Upper lobe of right lung (tissue), 1 donor: ENCODE results near the gene SIDT2. TPM values are rescaled to one million over a fixed set of nuclear protein-coding genes. Genes with fewer than 3 reads are reported as not detected.

Source experiments
- ATAC-seq: fragments of 200-7000 bp; cut with Tn5 transposase; one replicate; pipeline ENCODE4 v1.9.1; 2020; ENCODE audit warnings: mild to moderate bottlenecking, moderate library complexity
- DNase-seq: peaks from one replicate; pipeline ENCODE4 v3.0.0-alpha.2; 2020
- H3K27ac ChIP-seq: fragments of 200-600 bp; one replicate; pipeline ENCODE4 v1.8.0; 2022
- H3K27me3 ChIP-seq: fragments of 200-600 bp; one replicate; pipeline ENCODE4 v1.8.0; 2022; ENCODE audit warnings: mild to moderate bottlenecking
- H3K36me3 ChIP-seq: fragments of 200-600 bp; one replicate; pipeline ENCODE4 v1.8.0; 2022
- H3K4me1 ChIP-seq: fragments of 200-600 bp; one replicate; pipeline ENCODE4 v1.8.0; 2022
- H3K4me3 ChIP-seq: fragments of 200-600 bp; one replicate; pipeline ENCODE4 v1.8.0; 2022; ENCODE audit warnings: mild to moderate bottlenecking
- H3K9me3 ChIP-seq: fragments of 200-600 bp; one replicate; pipeline ENCODE4 v1.8.0; 2022
- intact Hi-C: fragments of 100-400 bp; cut with DNase I; formaldehyde crosslinking; loops from one replicate; pipeline ENCODE4 v1.11.0; 2022
- total RNA-seq: library from RNA; stranded (reverse); fragmentation: NEBNext Ultra II Directional; extraction: Animal tissue kit (Norgen Biotek cat#: 25700); gene quantifications from one replicate; pipeline ENCODE4 v1.2.1, GENCODE V29; 2021
- TF ChIP-seq, protein P1 (sequence below): fragments of 200-600 bp; IDR thresholded peaks from one replicate; pipeline ENCODE4 v1.8.0; 2022; ENCODE audit warnings: antibody characterized with exemption
- donor health status: DM: no; HTN: yes; CAD: no; lungs with severe emphysema.

The SIDT2 gene
- total RNA-seq, 1 donor from 2014 or later: 107 TPM

DNA sequence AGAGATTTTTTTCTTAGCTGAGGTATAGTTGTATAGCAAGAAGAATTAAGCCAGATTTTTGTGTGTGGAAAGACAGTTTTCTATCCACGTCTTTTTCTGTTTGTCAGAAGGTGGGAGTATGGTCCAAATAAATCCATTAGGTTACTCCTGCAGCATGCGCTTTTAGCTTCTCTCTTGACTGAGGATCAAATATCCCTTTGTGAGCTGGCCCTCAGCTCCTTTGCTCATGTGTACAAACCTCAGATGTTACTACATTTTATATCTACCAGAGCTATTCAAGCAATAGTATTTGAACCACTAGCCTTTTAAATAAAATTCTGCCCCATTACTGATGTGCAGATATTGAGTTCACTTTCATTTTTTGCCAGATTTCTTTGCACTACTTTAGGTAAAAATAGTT lies 8.8 kb upstream of the SIDT2 start:
- TF ChIP-seq, protein P1, sequence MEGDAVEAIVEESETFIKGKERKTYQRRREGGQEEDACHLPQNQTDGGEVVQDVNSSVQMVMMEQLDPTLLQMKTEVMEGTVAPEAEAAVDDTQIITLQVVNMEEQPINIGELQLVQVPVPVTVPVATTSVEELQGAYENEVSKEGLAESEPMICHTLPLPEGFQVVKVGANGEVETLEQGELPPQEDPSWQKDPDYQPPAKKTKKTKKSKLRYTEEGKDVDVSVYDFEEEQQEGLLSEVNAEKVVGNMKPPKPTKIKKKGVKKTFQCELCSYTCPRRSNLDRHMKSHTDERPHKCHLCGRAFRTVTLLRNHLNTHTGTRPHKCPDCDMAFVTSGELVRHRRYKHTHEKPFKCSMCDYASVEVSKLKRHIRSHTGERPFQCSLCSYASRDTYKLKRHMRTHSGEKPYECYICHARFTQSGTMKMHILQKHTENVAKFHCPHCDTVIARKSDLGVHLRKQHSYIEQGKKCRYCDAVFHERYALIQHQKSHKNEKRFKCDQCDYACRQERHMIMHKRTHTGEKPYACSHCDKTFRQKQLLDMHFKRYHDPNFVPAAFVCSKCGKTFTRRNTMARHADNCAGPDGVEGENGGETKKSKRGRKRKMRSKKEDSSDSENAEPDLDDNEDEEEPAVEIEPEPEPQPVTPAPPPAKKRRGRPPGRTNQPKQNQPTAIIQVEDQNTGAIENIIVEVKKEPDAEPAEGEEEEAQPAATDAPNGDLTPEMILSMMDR: no peak
- peaks cover 64% of the 10 kb centered on the region for H3K36me3 ChIP-seq
- intact Hi-C loops: no loop called here
- no peaks in the 10 kb centered on the region for H3K4me1 ChIP-seq
- no peak overlapping the region for H3K27ac ChIP-seq
- H3K4me3 ChIP-seq: no peak overlapping the region
- no peaks in the 10 kb centered on the region for H3K9me3 ChIP-seq
- no peaks in the 10 kb centered on the region for H3K27me3 ChIP-seq
- ATAC-seq (no peak), DNase-seq (no peak)

DNA sequence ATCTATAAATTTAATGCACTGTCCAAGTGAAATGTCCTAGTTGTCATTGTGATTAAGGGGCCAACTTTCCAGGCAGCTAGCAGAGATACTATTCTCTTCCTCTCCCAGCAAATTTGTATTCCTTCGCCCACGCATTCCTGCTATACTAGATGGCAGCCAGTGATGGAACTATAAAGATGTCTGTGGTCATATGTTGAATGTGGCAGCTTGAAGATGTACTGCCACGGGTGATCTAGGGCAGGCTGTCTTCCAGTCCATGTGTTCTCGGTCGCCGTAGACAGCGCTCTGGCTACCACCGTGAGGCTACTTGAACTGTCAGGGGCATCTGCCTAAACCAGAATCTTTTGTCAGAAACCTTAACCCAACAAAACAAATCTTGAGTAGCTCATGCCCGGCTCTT lies 8.3 kb upstream of the SIDT2 start:
- Histone ChIP-seq H3K27ac (no peak overlapping the region), H3K36me3 (peaks cover 59% of the 10 kb centered on the region), H3K9me3 (no peaks in the 10 kb centered on the region), H3K4me3 (no peak overlapping the region), H3K27me3 (no peaks in the 10 kb centered on the region), H3K4me1 (no peaks in the 10 kb centered on the region)
- intact Hi-C loops: no loop called here
- TF ChIP-seq, protein P1: no peak
- ATAC-seq (no peak), DNase-seq (no peak)

DNA sequence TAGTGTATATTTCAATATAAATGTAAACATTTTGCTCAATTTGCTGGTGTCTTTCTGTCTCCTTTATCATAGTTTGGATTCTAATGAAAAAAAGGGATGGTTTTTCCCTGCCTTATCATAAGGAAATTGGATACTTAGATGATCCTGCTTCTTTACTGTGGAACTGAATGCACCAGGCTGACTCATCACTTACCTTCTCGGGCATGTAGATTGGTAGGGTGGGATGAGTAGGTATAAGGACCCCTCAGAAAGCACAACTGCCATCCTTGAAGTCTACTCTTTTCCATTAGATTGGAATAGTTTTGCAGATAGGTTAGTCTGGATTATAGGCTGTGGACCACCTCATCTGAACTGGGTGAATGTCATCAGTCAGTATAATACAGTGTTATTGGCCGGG lies 7.5 kb upstream of the SIDT2 start:
- H3K4me1 ChIP-seq: no peaks in the 10 kb centered on the region
- peaks cover 51% of the 10 kb centered on the region for H3K36me3 ChIP-seq
- TF ChIP-seq, protein P1: no peak
- H3K27ac ChIP-seq: no peak overlapping the region
- intact Hi-C loops: no loop called here
- ATAC-seq (no peak), DNase-seq (no peak)
- no peaks in the 10 kb centered on the region for H3K9me3 ChIP-seq
- H3K4me3 ChIP-seq: no peak overlapping the region
- no peaks in the 10 kb centered on the region for H3K27me3 ChIP-seq

DNA sequence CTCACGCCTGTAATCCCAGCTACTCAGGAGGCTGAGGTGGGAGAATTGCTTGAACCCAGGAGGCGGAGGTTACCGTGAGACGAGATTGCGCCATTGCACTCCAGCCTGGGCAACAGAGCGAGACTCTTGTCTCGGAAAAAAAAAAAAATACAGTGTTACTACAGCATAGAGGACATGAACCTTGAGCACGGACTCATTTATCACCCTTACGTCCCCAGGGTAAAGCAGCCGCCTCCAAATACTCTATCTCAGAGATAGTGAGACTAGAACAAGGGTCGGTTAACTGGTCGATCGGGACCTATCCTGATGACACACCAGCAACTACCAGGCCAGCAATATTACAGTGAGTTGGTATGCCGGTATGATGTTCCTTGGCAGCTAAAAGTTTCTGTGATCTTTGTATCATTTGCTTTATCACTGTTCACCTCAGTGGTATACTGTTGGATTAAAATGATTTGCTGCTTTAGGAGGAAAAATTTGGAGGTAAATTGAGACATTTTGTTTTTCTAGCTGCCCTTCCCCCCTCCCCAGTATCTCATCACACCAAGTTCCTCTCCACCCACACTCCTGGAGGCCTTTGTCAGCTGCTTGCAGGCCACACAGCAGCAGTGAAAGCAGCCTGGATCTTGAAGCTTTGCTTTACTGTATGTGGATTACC lies 7.0 kb upstream of the SIDT2 start:
- ATAC-seq (peak; percentile 87), DNase-seq (no peak)
- Histone ChIP-seq H3K9me3 (no peaks in the 10 kb centered on the region), H3K27ac (no peak overlapping the region), H3K4me1 (no peaks in the 10 kb centered on the region), H3K4me3 (no peak overlapping the region), H3K36me3 (peaks cover 46% of the 10 kb centered on the region), H3K27me3 (no peaks in the 10 kb centered on the region)
- intact Hi-C loops: no loop called here
- TF ChIP-seq, protein P1: no peak

DNA sequence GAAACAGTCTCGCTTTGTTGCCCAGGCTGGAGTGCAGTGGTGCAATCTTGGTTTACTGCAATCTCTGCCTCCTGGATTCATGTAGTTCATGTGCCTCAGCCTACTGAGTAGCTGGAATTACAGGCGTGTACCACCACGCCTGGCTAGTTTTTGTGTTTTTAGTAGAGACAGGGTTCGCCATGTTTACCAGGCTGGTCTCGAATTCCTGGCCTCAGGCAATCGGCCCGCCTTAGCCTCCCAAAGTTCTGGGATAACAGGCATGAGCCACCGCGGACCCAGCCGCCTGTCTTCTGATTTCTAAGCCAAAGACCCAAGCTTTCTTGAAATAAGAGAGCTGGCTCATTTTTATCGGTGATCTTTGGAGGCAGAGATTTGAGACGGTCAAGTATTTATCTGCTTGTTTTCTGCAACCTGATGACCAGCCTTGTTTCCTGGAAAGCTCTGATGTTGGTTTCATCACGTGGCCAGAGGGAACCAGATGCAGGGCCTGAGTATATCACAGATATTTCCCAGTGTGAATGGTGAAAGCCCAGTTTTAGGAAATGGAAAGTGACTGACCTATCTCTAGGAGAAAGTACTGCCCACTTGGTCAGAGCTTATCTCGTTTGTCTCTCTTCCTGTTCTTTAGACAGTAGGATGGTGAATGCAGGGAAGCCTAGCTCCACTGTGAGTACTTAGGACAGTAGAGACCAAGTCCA lies 5.7 kb upstream of the SIDT2 start:
- H3K4me1 ChIP-seq: peaks cover 5% of the 10 kb centered on the region
- ATAC-seq: peak; percentile 79

More for the DNA sequence above, 5.7 kb upstream of the SIDT2 start:
- Histone ChIP-seq H3K9me3 (no peaks in the 10 kb centered on the region), H3K27ac (no peak overlapping the region), H3K27me3 (no peaks in the 10 kb centered on the region), H3K4me3 (no peak overlapping the region), H3K36me3 (peaks cover 32% of the 10 kb centered on the region)
- intact Hi-C loops: no loop called here
- no peak for DNase-seq
- TF ChIP-seq, protein P1: no peak
